Kidney (tissue), 14 donors: ENCODE results near the gene POU2F3. TPM values are rescaled to one million over a fixed set of nuclear protein-coding genes. Genes with fewer than 3 reads are reported as not detected.

Experiments used
- DNase-seq, 5 donors: peaks; one replicate each; pipeline ENCODE4 v3.0.0-alpha.2; 2013 to 2020
- FAIRE-seq: peaks from 2 replicates; lab custom pipeline; 2012; peaks lifted over from hg19 to GRCh38; lab: Jason Lieb, UNC
- H3K27ac ChIP-seq, 2 donors: one replicate each; pipeline ENCODE4 v1.7.0; 2013; ENCODE audit warnings: low read depth in 2 of 2, low read length in 2 of 2, inconsistent platforms in 1 of 2
- H3K27me3 ChIP-seq: one replicate; pipeline ENCODE4 v1.7.1; 2013; ENCODE audit warnings: low read length, inconsistent platforms; ENCODE audit not compliant: control insufficient read depth, insufficient read depth
- H3K36me3 ChIP-seq, 3 donors: one replicate each; pipeline versions ENCODE4 v1.7.0 to v1.7.1; 2013; ENCODE audit warnings: low read length in 3 of 3, control low read depth in 1 of 3, inconsistent platforms in 1 of 3; ENCODE audit not compliant: insufficient read depth in 3 of 3, control insufficient read depth in 2 of 3
- H3K4me1 ChIP-seq, 3 donors: one replicate each; pipeline versions ENCODE4 v1.7.0 to v1.7.1; 2013; ENCODE audit warnings: low read length in 3 of 3, inconsistent platforms in 1 of 3, low read depth in 1 of 3; ENCODE audit not compliant: control insufficient read depth in 2 of 3, insufficient read depth in 2 of 3
- H3K4me3 ChIP-seq, 3 donors: one replicate each; pipeline versions ENCODE4 v1.7.0 to v1.8.1; 2013; ENCODE audit warnings: low read length in 3 of 3, control low read depth in 1 of 3, inconsistent platforms in 1 of 3
- H3K9ac ChIP-seq, 3 donors: one replicate each; pipeline versions ENCODE4 v1.7.0 to v1.7.1; 2013; ENCODE audit warnings: low read length in 3 of 3, control low read depth in 1 of 3, inconsistent platforms in 1 of 3
- H3K9me3 ChIP-seq, 3 donors: one replicate each; pipeline versions ENCODE4 v1.7.0 to v1.7.1; 2013; ENCODE audit warnings: low read length in 3 of 3, control low read depth in 1 of 3, inconsistent platforms in 1 of 3; ENCODE audit not compliant: control insufficient read depth in 2 of 3, insufficient read depth in 1 of 3
- intact Hi-C: fragments of 100-400 bp; cut with DNase I; formaldehyde crosslinking; loops from one replicate; pipeline ENCODE4 v1.11.1; 2022
- polyA plus RNA-seq: library from polyadenylated mRNA; stranded (reverse); fragments of 350-450 nt; fragmentation: Illumina TruSeq; extraction: RNeasy Lipid Tissue Mini Kit (QIAGEN cat#74804); gene quantifications from one replicate; pipeline ENCODE4 v1.2.3, GENCODE V29; 2014; ENCODE audit warnings: low read depth, low replicate concordance; ENCODE audit not compliant: insufficient read depth
- total RNA-seq: library from RNA; stranded (reverse); fragmentation: NEBNext Ultra II Directional; extraction: Animal tissue kit (Norgen Biotek cat#: 25700); gene quantifications from one replicate; pipeline ENCODE4 v1.2.1, GENCODE V29; 2021
- TF ChIP-seq, protein P1 (sequence below): IDR thresholded peaks from 3 replicates; pipeline ENCODE4 v1.5.1; 2012; ENCODE audit warnings: mild to moderate bottlenecking, moderate library complexity, borderline replicate concordance; ENCODE audit not compliant: insufficient read depth; ENCODE audit errors: extremely low read depth
- donor health status: control.
- donor health status: control.
- donor health status: control.
- donor health status: control.
- donor health status: control.
- donor health status: DM: yes; HTN: yes; CAD: no.
- donor health status: Normal renal cell carcinoma (clear cell type).

POU2F3 gene
- total and polyA plus RNA-seq, 2 donors from 2014 or later: 0.85 to 1.2 TPM

DNA sequence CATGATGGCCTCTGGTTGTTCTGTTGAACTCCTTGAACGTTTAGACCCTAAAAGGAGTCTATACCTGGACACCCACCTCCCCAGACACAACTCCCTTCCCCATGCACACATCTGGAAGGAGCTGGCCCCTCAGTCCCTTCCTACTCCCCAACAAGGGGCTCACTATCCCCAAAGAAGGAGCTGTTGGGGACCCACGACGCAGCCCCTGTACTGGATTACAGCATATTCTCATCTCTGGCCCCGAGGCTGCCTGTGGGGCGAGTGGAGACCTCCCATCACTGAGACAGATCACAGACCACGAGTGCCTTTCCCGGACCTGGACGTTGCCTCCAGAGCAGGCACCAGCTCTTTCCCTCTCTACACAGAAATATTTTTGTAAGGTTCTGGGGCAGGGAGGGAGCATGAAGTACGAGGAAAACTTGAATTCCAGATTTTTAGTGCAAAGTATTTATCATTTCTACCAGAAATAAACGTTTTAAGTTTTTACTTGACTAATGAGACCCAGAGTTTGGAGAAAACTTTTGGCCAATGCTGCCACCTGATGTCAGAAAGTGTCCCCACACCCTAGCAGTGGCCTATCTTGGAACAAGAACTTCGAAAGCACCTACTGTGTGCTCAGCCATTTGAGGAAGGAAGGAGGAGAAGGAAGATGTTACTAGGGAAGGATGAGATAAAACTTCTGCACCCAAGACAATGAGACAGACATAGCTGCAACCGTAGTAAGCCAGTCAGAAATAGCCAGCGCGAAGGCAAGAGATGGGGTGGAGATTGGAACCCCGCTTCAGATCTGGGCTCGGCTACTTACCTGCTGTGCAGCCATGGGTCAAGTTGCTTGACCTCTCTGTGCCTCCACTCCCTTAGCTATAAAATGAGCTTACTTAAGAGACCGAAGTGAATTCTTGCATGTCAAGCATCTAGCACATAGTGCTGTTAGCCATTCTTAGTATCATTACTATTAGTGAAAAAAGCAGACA, 10.2 kb upstream of the POU2F3 start:
- DNase-seq (peak in 2 of 5 donors; percentile 49 to 62), FAIRE-seq (peak; percentile 32)
- Histone ChIP-seq H3K9me3 (no peaks in the 10 kb centered on the region), H3K27ac (no peak overlapping the region), H3K9ac (no peak overlapping the region), H3K27me3 (no peaks in the 10 kb centered on the region), H3K4me3 (no peak overlapping the region), H3K36me3 (peaks cover 0 to 6% (median 3%) of the 10 kb centered on the region in 3 donors), H3K4me1 (peaks cover 0 to 5% (median 0%) of the 10 kb centered on the region in 3 donors)
- TF ChIP-seq, protein P1, sequence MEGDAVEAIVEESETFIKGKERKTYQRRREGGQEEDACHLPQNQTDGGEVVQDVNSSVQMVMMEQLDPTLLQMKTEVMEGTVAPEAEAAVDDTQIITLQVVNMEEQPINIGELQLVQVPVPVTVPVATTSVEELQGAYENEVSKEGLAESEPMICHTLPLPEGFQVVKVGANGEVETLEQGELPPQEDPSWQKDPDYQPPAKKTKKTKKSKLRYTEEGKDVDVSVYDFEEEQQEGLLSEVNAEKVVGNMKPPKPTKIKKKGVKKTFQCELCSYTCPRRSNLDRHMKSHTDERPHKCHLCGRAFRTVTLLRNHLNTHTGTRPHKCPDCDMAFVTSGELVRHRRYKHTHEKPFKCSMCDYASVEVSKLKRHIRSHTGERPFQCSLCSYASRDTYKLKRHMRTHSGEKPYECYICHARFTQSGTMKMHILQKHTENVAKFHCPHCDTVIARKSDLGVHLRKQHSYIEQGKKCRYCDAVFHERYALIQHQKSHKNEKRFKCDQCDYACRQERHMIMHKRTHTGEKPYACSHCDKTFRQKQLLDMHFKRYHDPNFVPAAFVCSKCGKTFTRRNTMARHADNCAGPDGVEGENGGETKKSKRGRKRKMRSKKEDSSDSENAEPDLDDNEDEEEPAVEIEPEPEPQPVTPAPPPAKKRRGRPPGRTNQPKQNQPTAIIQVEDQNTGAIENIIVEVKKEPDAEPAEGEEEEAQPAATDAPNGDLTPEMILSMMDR: peak; percentile 69
- intact Hi-C loops: loop anchor here (5.0 kb wide), 1 partner anchor 57 kb away; no protein-coding TSS in a partner anchor

DNA sequence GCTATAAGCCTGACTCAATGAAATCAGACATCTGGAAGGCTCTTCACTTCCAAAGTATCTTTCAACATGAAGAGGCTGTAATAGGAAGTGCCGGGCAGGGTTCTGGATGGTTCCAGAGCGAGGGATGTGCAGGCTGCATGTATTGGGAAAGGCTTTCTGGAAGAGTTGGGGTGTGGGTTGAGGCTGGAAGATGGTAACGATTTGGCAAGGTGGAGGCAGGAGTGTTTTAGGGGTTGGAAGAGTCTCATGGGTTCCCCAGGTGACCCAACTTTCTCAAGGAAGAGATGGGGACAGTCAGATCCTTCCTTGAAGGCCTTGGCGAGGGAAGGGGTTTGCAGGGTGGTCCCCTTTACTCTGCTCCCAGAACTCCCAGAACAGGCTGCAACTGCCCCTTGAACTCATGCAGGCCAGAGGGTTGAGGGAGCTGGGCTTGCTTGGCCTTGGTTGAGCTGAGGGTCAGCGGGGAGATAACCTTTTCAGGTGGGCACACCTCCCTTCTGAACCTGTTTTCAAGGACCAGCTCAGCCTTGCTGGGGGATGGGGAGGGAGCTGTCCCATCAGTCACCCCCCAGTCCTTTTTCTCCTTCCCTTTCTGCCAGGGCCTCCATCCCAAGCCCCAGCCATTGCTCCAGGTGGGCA, 9.4 kb upstream of the POU2F3 start:
- TF ChIP-seq, protein P1: no peak
- no peak overlapping the region for H3K9ac ChIP-seq
- H3K4me1 ChIP-seq: peaks cover 0 to 2% (median 0%) of the 10 kb centered on the region in 3 donors
- H3K27me3 ChIP-seq: no peaks in the 10 kb centered on the region
- no peaks in the 10 kb centered on the region for H3K9me3 ChIP-seq
- H3K27ac ChIP-seq: no peak overlapping the region
- DNase-seq: no peak
- no peak for FAIRE-seq
- H3K4me3 ChIP-seq: no peak overlapping the region
- H3K36me3 ChIP-seq: peaks cover 0 to 6% (median 3%) of the 10 kb centered on the region in 3 donors
- intact Hi-C loops: no loop called here

DNA sequence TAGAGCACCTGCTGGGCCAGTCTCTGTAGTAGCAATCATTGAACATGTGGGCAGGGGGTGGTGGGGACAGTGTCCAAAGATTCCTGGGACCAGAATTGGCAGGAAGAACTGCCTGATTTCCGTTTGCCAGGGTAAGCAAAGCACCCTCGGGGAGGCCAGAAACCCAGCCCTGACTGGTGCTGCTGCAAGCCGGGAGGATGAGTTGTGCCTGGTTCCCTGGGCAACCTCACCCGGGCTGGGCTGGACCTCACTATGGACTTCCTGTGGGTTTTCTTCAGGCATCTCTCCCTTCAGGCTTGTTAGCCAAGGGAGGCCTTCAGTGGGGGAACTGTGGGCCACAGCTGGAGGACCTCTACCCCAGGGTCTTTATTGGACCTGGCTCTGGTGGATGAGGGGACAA, 8.0 kb upstream of the POU2F3 start:
- TF ChIP-seq, protein P1: no peak
- H3K4me3 ChIP-seq: no peak overlapping the region
- no peaks in the 10 kb centered on the region for H3K9me3 ChIP-seq
- H3K27ac ChIP-seq: no peak overlapping the region
- intact Hi-C loops: no loop called here
- no peaks in the 10 kb centered on the region for H3K4me1 ChIP-seq
- no peak overlapping the region for H3K9ac ChIP-seq
- DNase-seq (no peak), FAIRE-seq (no peak)
- peaks cover 0 to 3% (median 2%) of the 10 kb centered on the region in 3 donors for H3K36me3 ChIP-seq
- no peaks in the 10 kb centered on the region for H3K27me3 ChIP-seq
